ENCODE data around the gene CCDC71L.

DNA sequence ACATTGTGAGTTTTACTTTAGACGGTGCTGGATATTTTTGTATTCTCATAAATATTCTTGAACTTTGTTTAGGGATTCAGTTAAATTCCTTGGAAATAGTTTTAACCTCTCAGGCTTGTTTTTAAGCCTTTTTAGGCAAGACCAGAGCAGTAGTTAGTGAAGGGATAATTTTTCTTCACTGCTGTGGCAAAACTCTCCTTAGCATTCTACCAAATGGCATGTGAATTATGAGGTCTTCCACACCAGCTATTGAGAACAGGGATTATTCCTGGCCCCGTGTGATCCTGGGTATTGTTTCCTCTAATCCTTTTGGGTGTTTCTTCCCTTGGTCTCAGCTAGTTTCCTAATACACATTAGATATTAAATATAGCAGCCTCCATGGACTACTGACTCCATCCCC is 46.2 kb downstream of the CCDC71L start:
- no peak for TF ChIP-seq NRF1 (IDR thresholded peaks at IDR 0.05; ENCODE audit: low read depth, low read length)
- TF ChIP-seq RAD21 (IDR thresholded peaks at IDR 0.05; ENCODE audit: low read length) = no peak
- TF ChIP-seq, protein P1, sequence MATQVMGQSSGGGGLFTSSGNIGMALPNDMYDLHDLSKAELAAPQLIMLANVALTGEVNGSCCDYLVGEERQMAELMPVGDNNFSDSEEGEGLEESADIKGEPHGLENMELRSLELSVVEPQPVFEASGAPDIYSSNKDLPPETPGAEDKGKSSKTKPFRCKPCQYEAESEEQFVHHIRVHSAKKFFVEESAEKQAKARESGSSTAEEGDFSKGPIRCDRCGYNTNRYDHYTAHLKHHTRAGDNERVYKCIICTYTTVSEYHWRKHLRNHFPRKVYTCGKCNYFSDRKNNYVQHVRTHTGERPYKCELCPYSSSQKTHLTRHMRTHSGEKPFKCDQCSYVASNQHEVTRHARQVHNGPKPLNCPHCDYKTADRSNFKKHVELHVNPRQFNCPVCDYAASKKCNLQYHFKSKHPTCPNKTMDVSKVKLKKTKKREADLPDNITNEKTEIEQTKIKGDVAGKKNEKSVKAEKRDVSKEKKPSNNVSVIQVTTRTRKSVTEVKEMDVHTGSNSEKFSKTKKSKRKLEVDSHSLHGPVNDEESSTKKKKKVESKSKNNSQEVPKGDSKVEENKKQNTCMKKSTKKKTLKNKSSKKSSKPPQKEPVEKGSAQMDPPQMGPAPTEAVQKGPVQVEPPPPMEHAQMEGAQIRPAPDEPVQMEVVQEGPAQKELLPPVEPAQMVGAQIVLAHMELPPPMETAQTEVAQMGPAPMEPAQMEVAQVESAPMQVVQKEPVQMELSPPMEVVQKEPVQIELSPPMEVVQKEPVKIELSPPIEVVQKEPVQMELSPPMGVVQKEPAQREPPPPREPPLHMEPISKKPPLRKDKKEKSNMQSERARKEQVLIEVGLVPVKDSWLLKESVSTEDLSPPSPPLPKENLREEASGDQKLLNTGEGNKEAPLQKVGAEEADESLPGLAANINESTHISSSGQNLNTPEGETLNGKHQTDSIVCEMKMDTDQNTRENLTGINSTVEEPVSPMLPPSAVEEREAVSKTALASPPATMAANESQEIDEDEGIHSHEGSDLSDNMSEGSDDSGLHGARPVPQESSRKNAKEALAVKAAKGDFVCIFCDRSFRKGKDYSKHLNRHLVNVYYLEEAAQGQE (IDR thresholded peaks at IDR 0.05; ENCODE audit: low read depth, low read length) = no peak
